ENCODE measurements around the gene GPRIN3.
A peak's percentile ranks its signal among the peaks of the same experiment; 100 is the strongest.
"Not testable (repeated sequence)": the region's sequence is repeated elsewhere in the genome, so short reads cannot be mapped to it uniquely, and the experiment has no call there.

GPRIN3 gene

DNA sequence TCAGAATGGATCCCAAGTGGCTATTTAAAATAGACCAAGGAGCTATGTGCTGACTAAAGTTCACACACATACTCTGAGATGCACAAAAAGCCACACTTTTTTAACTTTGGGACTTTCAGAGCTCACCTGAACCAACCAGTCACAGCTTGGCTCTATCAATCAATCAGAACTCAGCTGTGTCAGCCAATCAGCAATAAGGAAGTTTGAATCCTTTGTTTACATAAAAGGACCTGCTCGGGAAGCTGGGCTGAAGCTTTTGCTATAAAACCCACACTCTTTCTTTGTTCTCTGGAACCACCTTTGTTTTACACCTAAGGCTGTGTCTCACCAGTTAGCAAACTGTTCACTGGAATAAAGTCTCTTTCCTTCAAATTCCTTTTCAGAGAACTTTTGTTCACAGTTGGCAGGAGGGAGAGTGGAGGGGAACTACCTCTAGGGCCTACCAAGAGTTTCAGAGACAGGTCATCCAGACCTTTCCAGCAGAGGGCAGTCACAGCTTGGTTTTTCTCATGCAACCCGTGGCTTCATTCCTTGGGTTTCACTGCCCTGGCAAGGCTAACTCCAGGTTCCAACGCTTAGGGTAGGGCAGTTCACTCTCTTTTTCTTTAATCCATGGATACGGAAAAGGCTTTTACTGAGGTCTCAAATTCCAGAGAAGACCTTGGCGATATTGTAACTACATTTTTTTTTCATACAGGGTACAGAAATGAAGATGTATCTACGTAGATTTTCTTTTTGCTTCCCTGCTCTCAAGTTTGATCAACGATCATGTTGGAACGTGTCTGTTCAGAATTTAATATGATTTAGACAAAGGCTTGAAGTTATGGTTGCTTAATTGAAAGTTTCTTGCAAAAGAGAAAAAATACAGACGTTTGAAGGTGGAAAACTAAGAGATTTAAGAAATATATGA, 80.7 kb downstream of the GPRIN3 start:
- Mint-ChIP-seq H3K4me1 (ENCODE audit: low read depth) (peaks cover 8% of the 10 kb centered on the region), H3K4me3 (no peak overlapping the region), H3K27ac (no peak overlapping the region), H3K9me3 (peaks cover 5% of the 10 kb centered on the region), H3K27me3 (ENCODE audit: low read depth) (peaks cover 7% of the 10 kb centered on the region), H3K36me3 (ENCODE audit: low read depth) (no peaks in the 10 kb centered on the region)
- peak; percentile 57 for DNase-seq (ENCODE audit: low spot score)

DNA sequence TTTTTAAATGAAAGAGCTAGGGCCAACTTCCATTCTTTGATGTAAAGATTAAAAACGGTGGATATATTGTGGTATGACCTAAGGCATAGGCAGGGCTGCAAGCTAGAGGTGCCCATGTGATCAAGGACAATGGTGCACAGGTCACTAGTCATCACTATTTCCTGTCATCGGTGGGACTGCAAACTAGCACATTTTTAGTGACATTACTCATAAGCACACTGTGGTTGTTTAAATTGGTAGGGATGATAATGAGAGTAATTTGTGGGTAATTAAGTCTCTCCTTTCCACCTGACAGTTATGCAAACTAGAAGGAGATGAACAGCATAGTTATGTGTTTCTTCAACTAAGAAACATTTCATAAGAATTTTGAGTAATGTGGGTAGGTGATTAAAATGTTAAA, 85.4 kb downstream of the GPRIN3 start:
- no peaks in the 10 kb centered on the region for H3K36me3 Mint-ChIP-seq (ENCODE audit: low read depth)
- no peak for DNase-seq (ENCODE audit: low spot score)
- no peaks in the 10 kb centered on the region for H3K9me3 Mint-ChIP-seq
- H3K4me3 Mint-ChIP-seq = no peak overlapping the region
- peaks cover 7% of the 10 kb centered on the region for H3K4me1 Mint-ChIP-seq (ENCODE audit: low read depth)
- H3K27me3 Mint-ChIP-seq (ENCODE audit: low read depth) = peaks cover 3% of the 10 kb centered on the region
- no peak overlapping the region for H3K27ac Mint-ChIP-seq

DNA sequence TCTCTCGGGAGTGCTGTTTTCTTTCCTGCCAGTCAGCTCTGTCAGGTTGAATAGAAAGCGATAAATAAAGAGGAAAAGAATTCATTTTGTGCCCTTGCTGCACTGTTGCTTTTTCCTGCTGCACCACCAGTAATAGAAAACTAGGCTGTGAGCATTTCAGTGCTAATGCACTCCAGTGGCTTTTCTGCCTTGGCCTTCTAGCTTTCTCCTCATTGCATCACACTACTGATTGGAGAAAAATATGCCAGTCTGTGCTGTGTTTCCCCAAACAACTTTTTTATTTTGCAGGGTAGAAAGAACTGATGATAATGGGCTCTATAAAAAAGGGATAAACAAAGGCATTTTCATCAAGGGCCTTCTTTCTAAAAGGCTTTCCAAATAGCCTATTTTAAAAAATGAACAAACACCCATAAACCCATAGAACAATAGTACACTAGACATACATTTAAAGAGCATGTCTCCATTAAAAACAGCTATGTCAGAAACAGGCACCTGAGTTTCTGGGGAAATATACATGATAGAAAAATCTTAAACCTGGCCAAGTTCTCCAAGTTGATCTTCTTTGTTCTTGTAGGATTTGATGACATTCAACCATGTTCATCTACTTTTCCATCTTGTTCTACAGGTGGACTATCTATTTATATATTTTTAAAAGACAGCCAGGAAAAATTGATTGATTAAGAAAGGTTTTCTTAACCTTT, 86.3 kb downstream of the GPRIN3 start:
- no peaks in the 10 kb centered on the region for H3K36me3 Mint-ChIP-seq (ENCODE audit: low read depth)
- no peak overlapping the region for H3K27ac Mint-ChIP-seq
- no peaks in the 10 kb centered on the region for H3K9me3 Mint-ChIP-seq
- H3K4me3 Mint-ChIP-seq = no peak overlapping the region
- peaks cover 3% of the 10 kb centered on the region for H3K27me3 Mint-ChIP-seq (ENCODE audit: low read depth)
- DNase-seq (ENCODE audit: low spot score) = no peak
- peaks cover 5% of the 10 kb centered on the region for H3K4me1 Mint-ChIP-seq (ENCODE audit: low read depth)

DNA sequence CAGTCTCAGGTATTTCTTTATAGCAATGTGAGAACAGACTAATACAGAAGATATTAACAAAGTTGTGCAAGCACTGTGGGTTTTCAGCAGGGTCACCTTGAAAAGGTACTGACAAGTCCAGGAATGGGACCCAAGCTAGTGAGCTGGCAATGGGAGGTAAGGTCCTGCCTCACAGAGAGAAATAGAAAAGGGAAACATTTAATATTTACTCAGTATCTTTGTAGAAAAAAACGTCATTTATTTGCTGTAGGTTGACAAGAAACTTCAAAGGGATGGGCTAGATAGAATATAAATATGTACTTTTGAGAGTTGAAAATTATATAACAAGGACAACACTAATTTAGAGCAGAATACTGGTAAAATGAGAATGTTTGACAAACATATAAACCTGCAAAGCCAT, 89.0 kb downstream of the GPRIN3 start:
- Mint-ChIP-seq H3K27me3 (ENCODE audit: low read depth) (peaks cover 5% of the 10 kb centered on the region), H3K4me1 (ENCODE audit: low read depth) (peaks cover 5% of the 10 kb centered on the region), H3K27ac (no peak overlapping the region), H3K4me3 (no peak overlapping the region), H3K36me3 (ENCODE audit: low read depth) (no peaks in the 10 kb centered on the region), H3K9me3 (no peaks in the 10 kb centered on the region)
- DNase-seq (ENCODE audit: low spot score) = no peak

DNA sequence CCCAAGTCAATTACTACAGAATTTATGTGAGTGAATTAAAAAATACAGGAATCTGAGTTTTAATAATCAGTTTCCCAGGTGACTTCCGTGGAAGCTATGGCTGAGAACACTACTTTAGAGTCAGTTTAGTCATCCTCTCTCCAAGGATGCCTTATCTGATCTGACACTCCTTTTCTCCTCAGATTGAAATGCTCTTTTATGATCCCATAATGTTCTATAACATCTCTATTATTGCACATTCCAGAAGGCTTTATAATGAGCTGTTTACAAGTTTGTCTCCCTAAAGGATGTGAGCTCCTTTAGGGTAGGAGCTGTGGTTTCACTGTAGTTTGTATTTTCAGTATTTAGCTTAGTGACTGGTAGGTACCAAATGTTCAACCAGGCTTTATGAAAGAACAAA, 90.0 kb downstream of the GPRIN3 start:
- Mint-ChIP-seq H3K36me3 (ENCODE audit: low read depth) (no peaks in the 10 kb centered on the region), H3K9me3 (no peaks in the 10 kb centered on the region), H3K27me3 (ENCODE audit: low read depth) (peaks cover 5% of the 10 kb centered on the region), H3K4me1 (ENCODE audit: low read depth) (peaks cover 5% of the 10 kb centered on the region), H3K27ac (no peak overlapping the region), H3K4me3 (no peak overlapping the region)
- no peak for DNase-seq (ENCODE audit: low spot score)

DNA sequence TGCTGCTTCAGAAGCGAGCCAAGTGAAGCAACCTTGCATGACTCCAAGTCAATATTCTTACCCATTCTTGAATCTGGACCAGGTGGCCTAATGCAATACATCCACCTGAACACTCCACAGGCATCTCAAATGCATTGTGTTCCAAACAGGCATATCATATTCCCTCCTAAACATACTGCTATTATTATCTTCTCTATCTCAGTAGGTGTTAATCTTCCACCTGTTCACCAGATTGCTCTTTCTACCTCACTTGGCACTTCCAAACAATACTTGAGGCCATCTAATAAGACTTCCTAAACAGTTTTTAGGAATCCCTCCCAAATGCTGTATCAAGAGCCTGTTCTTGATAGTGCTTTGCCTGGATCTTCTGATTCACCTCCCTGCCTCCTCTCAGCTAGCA, 90.7 kb downstream of the GPRIN3 start:
- no peak overlapping the region for H3K27ac Mint-ChIP-seq
- DNase-seq (ENCODE audit: low spot score) = no peak
- peaks cover 7% of the 10 kb centered on the region for H3K27me3 Mint-ChIP-seq (ENCODE audit: low read depth)
- no peaks in the 10 kb centered on the region for H3K9me3 Mint-ChIP-seq
- H3K4me3 Mint-ChIP-seq = no peak overlapping the region
- H3K4me1 Mint-ChIP-seq (ENCODE audit: low read depth) = peaks cover under 1% of the 10 kb centered on the region
- no peaks in the 10 kb centered on the region for H3K36me3 Mint-ChIP-seq (ENCODE audit: low read depth)

DNA sequence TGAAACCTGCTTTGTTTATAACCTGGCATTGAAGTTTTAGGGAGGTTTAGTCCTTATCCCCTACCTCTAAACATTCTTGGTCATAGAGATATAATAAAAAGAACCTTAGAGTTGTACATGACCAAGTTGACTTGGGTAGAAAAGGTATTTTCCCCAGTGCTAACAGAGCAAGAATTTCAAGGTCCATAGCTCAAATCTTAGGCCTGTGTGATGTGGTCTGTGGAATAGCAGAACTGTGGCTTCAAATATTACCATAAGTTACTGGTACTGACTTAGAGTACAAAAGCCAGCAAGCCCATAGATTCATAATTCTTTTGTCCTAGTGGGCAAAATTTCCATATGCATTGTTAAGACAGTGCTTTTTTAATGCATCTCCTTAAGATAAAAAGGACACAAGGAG, 91.2 kb downstream of the GPRIN3 start:
- peaks cover 7% of the 10 kb centered on the region for H3K27me3 Mint-ChIP-seq (ENCODE audit: low read depth)
- no peaks in the 10 kb centered on the region for H3K36me3 Mint-ChIP-seq (ENCODE audit: low read depth)
- H3K4me1 Mint-ChIP-seq (ENCODE audit: low read depth) = no peaks in the 10 kb centered on the region
- DNase-seq (ENCODE audit: low spot score) = no peak
- H3K27ac Mint-ChIP-seq = no peak overlapping the region
- H3K4me3 Mint-ChIP-seq = no peak overlapping the region
- no peaks in the 10 kb centered on the region for H3K9me3 Mint-ChIP-seq

DNA sequence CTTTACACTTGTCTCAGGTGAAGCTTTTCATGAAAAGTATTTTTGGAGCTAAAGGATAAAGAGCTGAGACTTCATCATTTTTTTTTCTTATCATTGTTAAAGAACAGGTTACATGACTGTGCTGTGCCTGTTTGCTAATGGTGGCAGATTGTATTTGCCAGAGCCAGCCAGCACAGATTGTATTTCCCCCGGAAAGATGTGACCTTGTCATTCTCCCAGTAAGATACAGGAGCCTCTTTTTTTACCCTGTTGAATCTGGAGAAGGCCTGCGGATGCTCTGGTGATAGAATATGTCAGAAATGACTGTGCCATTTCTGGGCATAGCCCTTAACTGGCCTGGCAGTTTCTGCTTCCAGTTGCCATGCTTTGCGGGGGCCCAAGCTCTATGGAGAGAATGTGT, 91.9 kb downstream of the GPRIN3 start:
- Mint-ChIP-seq H3K4me1 (ENCODE audit: low read depth) (no peaks in the 10 kb centered on the region), H3K4me3 (no peak overlapping the region), H3K9me3 (no peaks in the 10 kb centered on the region), H3K27ac (no peak overlapping the region), H3K36me3 (ENCODE audit: low read depth) (no peaks in the 10 kb centered on the region), H3K27me3 (ENCODE audit: low read depth) (peaks cover 7% of the 10 kb centered on the region)
- DNase-seq (ENCODE audit: low spot score) = no peak

DNA sequence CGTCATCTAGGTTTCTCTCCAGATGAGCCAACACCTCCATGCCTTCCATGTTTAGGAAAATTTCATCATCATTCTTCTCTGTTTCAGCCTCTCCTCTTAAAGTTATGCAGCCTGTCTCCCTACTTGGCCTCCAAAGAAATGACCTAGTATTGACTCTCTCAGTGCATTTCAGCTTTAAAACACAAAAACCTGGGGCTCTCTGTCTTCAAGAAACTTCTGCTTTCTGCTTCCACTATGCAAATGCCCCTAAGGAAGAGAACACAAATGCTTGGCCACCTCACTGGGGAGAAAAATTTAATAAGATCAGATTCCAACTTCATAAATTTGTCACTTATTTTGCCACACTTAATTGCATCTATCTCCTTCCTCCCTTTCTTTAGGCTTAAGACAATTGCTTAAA, 93.3 kb downstream of the GPRIN3 start:
- Mint-ChIP-seq H3K27me3 (ENCODE audit: low read depth) (peaks cover 10% of the 10 kb centered on the region), H3K4me3 (no peak overlapping the region), H3K9me3 (no peaks in the 10 kb centered on the region), H3K27ac (no peak overlapping the region), H3K4me1 (ENCODE audit: low read depth) (no peaks in the 10 kb centered on the region), H3K36me3 (ENCODE audit: low read depth) (no peaks in the 10 kb centered on the region)
- no peak for DNase-seq (ENCODE audit: low spot score)

DNA sequence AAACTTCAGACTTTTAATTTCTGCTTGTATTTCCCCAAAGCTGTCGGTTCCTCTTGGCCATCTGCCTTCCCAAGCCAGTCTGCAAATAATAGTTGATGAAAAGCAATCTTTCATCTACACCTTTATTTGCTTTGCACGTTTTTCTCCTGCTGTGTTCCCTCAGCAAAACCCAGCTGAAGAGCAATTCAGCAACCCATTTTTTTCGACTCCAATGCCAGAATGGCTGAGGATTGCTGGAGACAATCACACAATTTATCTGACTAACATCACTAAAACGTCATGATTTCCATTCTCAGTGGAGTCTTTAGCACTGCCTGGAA, 94.3 kb downstream of the GPRIN3 start:
- Mint-ChIP-seq H3K27ac (no peak overlapping the region), H3K4me3 (no peak overlapping the region), H3K4me1 (ENCODE audit: low read depth) (no peaks in the 10 kb centered on the region), H3K27me3 (ENCODE audit: low read depth) (peaks cover 10% of the 10 kb centered on the region), H3K9me3 (peaks cover 4% of the 10 kb centered on the region), H3K36me3 (ENCODE audit: low read depth) (no peaks in the 10 kb centered on the region)
- no peak for DNase-seq (ENCODE audit: low spot score)

DNA sequence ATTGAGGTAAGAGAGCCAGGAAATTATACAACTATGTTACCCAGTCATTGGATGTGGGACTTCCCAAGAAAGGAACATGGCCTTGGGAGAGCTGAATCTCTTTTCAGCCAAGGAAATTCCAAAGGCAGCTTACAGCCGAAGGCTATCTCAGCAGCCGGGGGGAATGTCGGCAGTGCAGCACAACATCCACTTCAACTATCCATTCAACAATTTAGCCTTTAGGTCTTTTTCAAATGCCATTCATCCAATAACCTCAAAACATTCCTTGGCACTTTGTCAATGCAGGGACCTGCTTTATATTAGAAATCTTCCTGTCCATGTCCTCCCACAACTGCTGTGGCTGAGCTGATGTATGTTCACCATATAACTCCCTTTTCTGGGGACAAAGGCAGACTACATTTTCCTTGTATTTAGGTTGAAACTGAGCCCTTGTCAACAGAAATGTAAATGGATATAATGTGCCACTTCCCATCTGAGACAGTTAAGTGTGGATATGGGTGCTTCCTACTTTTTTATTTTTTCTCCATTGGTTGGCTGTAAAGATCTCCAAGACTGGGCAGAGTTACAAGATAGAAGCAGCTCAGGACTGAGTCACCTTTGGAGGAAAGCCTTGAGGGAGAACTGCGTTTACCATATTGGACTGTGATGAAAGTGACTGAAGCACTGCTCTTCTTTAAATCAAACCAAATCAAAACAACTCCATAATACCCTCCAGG, 94.8 kb downstream of the GPRIN3 start:
- Mint-ChIP-seq H3K27ac (no peak overlapping the region), H3K27me3 (ENCODE audit: low read depth) (peaks cover 10% of the 10 kb centered on the region), H3K36me3 (ENCODE audit: low read depth) (no peaks in the 10 kb centered on the region), H3K9me3 (peaks cover 10% of the 10 kb centered on the region), H3K4me3 (no peak overlapping the region), H3K4me1 (ENCODE audit: low read depth) (no peaks in the 10 kb centered on the region)
- no peak for DNase-seq (ENCODE audit: low spot score)

DNA sequence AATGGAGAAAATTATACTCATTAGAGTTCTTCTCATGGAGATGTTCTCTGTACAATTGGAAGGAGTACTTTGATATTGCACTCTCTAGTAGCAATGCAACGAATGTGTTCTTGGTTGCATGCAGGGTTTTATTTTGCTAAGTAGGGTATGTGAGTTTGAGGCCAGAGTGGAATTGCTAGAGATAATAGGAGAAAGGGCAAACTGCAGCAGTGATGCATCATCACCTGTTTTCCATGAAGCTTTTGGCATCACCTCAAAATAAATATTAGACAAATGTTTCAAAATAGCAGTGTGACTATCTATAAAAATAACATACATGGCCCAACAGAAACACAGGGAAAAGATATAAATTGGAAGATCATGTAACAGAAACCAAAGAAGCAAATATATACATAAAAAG, 103.0 kb downstream of the GPRIN3 start:
- no peak overlapping the region for H3K4me3 Mint-ChIP-seq
- no peak overlapping the region for H3K27ac Mint-ChIP-seq
- H3K9me3 Mint-ChIP-seq = peaks cover 10% of the 10 kb centered on the region
- peaks cover 12% of the 10 kb centered on the region for H3K27me3 Mint-ChIP-seq (ENCODE audit: low read depth)
- no peaks in the 10 kb centered on the region for H3K36me3 Mint-ChIP-seq (ENCODE audit: low read depth)
- no peak for DNase-seq (ENCODE audit: low spot score)
- H3K4me1 Mint-ChIP-seq (ENCODE audit: low read depth) = no peaks in the 10 kb centered on the region

DNA sequence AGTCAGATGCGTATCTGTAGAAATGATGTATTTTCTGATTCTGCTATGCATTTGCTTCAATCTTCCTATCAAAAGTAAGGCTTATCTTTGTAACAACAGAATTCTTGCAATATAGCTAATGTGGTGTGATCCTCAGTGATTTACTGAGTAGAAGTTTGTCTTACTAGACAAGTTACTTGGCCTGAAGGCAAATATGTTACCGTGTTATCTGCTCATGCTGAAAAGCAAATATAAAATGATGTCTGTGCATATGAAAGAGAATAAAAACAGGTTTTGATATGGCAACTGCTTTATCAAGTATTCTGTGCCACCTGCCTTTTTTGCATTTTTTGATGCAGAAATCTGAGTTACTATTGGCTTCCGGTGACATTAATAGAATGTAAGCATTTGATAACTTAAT, 103.7 kb downstream of the GPRIN3 start:
- Mint-ChIP-seq H3K4me3 (no peak overlapping the region), H3K9me3 (peaks cover 10% of the 10 kb centered on the region), H3K27me3 (ENCODE audit: low read depth) (peaks cover 12% of the 10 kb centered on the region), H3K36me3 (ENCODE audit: low read depth) (no peaks in the 10 kb centered on the region), H3K4me1 (ENCODE audit: low read depth) (no peaks in the 10 kb centered on the region), H3K27ac (no peak overlapping the region)
- no peak for DNase-seq (ENCODE audit: low spot score)

DNA sequence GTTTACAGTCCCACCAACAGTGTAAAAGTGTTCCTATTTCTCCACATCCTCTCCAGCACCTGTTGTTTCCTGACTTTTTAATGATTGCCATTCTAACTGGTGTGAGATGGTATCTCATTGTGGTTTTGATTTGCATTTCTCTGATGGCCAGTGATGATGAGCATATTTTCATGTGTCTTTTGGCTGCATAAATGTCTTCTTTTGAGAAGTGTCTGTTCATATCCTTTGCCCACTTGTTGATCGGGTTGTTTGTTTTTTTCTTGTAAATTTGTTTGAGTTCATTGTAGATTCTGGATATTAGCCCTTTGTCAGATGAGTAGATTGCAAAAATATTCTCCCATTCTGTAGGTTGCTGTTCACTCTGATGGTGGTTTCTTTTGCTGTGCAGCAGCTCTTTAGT, 108.2 kb downstream of the GPRIN3 start:
- H3K36me3 Mint-ChIP-seq (ENCODE audit: low read depth); H3K9me3 Mint-ChIP-seq; H3K4me1 Mint-ChIP-seq (ENCODE audit: low read depth); H3K27me3 Mint-ChIP-seq (ENCODE audit: low read depth); H3K27ac Mint-ChIP-seq; DNase-seq (ENCODE audit: low spot score); H3K4me3 Mint-ChIP-seq: not testable (repeated sequence)

Measured in T-helper 2 cell treated with Interferon-gamma antibody and Interleukin-4, amounts not matched to agents 5 μg/mL and 100 μg/mL, for 36 hours (primary cell).